Breast epithelium (tissue), 3 donors: ENCODE results near the gene MUSTN1.

Experiments
- POLR2A ChIP-seq: fragments of 450-650 bp; IDR thresholded peaks from one replicate; pipeline ENCODE4 v1.6.1; 2016; ENCODE audit warnings: antibody characterized with exemption, mild to moderate bottlenecking, moderate library complexity
- POLR2AphosphoS5 ChIP-seq, 3 donors: sonication (generic); formaldehyde crosslinking; IDR thresholded peaks; one replicate each; pipeline ENCODE4 v1.6.1; 2017; ENCODE audit warnings: antibody characterized with exemption in 3 of 3
- TF ChIP-seq, protein P1 (sequence below), 3 donors: fragments of 450-650 bp; IDR thresholded peaks; one replicate each; pipeline ENCODE4 v1.5.1; 2016 to 2017; ENCODE audit warnings: antibody characterized with exemption in 3 of 3, mild to moderate bottlenecking in 3 of 3, moderate library complexity in 3 of 3

DNA sequence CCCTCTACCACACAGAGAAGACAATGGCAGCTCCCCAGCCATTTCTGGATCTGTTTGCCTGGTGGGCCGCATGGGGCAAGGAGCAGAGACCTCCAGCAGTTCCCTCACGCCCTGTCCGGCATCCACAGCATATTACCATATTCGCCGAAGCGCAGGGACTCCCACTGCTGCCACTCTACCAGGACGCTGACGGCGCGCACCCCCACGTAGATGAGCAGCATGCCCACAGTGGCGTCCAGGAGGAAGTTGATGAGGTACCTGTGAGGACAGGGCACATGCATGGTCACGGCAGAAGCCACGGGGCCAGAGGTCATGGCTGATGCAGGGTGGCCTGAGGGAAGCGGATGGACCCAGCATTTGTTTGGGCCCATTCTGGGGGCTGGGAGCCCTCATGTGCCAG is 14.8 kb upstream of the MUSTN1 start:
- TF ChIP-seq, protein P1, sequence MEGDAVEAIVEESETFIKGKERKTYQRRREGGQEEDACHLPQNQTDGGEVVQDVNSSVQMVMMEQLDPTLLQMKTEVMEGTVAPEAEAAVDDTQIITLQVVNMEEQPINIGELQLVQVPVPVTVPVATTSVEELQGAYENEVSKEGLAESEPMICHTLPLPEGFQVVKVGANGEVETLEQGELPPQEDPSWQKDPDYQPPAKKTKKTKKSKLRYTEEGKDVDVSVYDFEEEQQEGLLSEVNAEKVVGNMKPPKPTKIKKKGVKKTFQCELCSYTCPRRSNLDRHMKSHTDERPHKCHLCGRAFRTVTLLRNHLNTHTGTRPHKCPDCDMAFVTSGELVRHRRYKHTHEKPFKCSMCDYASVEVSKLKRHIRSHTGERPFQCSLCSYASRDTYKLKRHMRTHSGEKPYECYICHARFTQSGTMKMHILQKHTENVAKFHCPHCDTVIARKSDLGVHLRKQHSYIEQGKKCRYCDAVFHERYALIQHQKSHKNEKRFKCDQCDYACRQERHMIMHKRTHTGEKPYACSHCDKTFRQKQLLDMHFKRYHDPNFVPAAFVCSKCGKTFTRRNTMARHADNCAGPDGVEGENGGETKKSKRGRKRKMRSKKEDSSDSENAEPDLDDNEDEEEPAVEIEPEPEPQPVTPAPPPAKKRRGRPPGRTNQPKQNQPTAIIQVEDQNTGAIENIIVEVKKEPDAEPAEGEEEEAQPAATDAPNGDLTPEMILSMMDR (IDR thresholded peaks at IDR 0.05) = no peak
- TF ChIP-seq POLR2A (no peak), POLR2AphosphoS5 (IDR thresholded peaks at IDR 0.05) (no peak)
